HFF-Myc (cell line): Measurements from ENCODE around the gene TCP11L1.
A peak's percentile ranks its signal among the peaks of the same experiment; 100 is the strongest.

Experiments
- DNase-seq: peaks from one replicate; pipeline ENCODE4 v3.0.0-alpha.2; 2011; ENCODE audit warnings: low read depth; ENCODE audit errors: extremely low read depth
- H3K4me3 ChIP-seq: replicated peaks from 2 replicates; pipeline ENCODE4 v1.5.1; 2011; ENCODE audit warnings: low read depth, mild to moderate bottlenecking, control low read depth, low read length
- CTCF ChIP-seq: IDR thresholded peaks from 2 replicates; pipeline ENCODE4 v1.5.1; 2012; ENCODE audit warnings: mild to moderate bottlenecking, low read depth, low read length, control low read depth; ENCODE audit errors: missing control alignments

TCP11L1 gene

DNA sequence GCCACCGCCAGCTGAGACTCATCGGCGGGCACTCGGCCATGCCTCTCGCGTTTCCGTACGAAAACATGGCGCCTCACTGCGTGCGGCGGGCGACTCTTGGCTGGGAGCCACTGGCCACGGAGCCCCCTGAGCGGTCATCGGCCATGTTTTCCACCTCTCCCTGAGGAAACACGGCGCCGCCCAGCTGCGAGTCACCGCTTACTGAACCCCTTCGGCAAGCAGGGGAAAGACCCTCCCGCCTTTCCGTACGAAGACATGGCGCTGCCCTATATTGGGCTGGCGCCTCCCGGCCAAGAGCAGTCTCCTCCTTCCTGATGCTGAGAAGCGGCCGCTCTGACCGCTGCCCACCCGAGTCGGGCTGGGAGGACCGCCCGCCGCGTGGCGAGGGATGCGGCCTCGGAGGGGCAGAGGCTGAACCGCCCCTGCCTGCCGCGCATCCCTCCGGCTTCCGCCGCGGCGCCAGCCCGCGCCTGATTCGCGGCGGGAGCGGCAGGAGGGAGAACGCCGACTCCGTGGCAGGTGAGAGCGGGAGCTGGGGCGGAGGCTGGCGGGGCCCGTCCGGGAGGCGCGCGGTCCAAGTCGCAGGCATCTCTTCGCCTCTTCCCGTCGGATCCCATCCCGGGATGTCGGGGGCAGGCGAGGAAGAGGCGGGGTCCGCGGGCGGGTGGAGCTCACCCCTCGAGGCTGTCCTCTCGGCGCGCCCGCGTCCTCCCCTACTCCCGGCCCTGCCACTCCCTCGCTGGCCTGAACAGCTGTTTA is at the start of gene TCP11L1:
TSS of gene TCP11L1 (plus strand) at position 299 of the 759 bp plus-strand sequence. CDS start 4,202 bp downstream, outside the sequence.
- peak within 1 kb of the TSS; percentile 79 for H3K4me3 ChIP-seq
- peak; percentile 76 for DNase-seq
- no peak for TF ChIP-seq CTCF

- TF ChIP-seq CTCF: no peak
- DNase-seq: no peak
- no peak overlapping the region for H3K4me3 ChIP-seq
These were observed 48.9 kb upstream of the TCP11L1 start for GRCh38 chr11:32990481-32990880.

GRCh38 chr11:32991427-32991826 is 47.9 kb upstream of the TCP11L1 start:
- no peak for TF ChIP-seq CTCF
- no peak overlapping the region for H3K4me3 ChIP-seq
- no peak for DNase-seq

- TF ChIP-seq CTCF: no peak
- no peak overlapping the region for H3K4me3 ChIP-seq
- DNase-seq: no peak
These were observed 47.5 kb upstream of the TCP11L1 start for GRCh38 chr11:32991898-32992297.

- TF ChIP-seq CTCF: no peak
- peak; percentile 45 for DNase-seq
- H3K4me3 ChIP-seq: no peak overlapping the region
These were observed 39.2 kb upstream of the TCP11L1 start for GRCh38 chr11:33000181-33000580.

DNA sequence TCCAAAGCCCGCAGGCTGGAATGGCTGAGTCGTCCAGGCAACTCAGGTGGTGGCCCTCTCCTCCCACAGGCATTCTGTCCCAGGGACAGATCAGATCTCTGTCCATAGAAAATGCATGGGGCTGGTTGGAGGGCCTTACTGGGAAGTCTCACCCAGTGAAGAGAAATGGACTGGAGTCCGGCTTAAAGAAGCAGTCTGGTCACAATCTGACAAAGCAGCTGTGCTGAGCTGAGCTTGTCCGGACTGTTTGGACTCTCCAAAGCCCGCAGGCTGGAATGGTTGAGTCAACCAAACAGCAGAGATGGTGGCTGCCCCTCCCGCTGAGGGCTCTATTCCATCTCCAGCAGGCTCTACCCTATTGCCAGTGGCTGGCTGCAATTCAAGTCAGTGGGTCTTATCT is 38.1 kb upstream of the TCP11L1 start:
- DNase-seq: no peak
- H3K4me3 ChIP-seq: no peak overlapping the region
- no peak for TF ChIP-seq CTCF
